Subcutaneous abdominal adipose tissue (tissue), 5 donors: ENCODE measurements around the gene UBL7.
"Not testable (repeated sequence)": the region's sequence is repeated elsewhere in the genome, so short reads cannot be mapped to it uniquely, and the experiment has no call there.

Experiments
- H3K27ac ChIP-seq: one replicate; pipeline ENCODE4 v1.7.0; 2013; ENCODE audit warnings: low read depth, mild to moderate bottlenecking, inconsistent platforms, low read length, moderate library complexity
- H3K27me3 ChIP-seq, 5 donors: one replicate each; pipeline ENCODE4 v1.7.0; 2013; ENCODE audit warnings: low read length in 5 of 5, inconsistent platforms in 1 of 5; ENCODE audit not compliant: control insufficient read depth in 5 of 5, insufficient read depth in 4 of 5
- H3K36me3 ChIP-seq, 5 donors: one replicate each; pipeline ENCODE4 v1.7.0; 2013; ENCODE audit warnings: low read length in 5 of 5; ENCODE audit not compliant: control insufficient read depth in 5 of 5, insufficient read depth in 5 of 5
- H3K4me1 ChIP-seq, 5 donors: one replicate each; pipeline ENCODE4 v1.7.0; 2013; ENCODE audit warnings: low read length in 5 of 5, mild to moderate bottlenecking in 3 of 5, moderate library complexity in 1 of 5; ENCODE audit not compliant: control insufficient read depth in 5 of 5, insufficient read depth in 5 of 5
- H3K4me3 ChIP-seq, 5 donors: one replicate each; pipeline ENCODE4 v1.7.0; 2013; ENCODE audit warnings: low read length in 5 of 5, low read depth in 1 of 5
- H3K9ac ChIP-seq, 5 donors: one replicate each; pipeline ENCODE4 v1.7.0; 2013; ENCODE audit warnings: low read length in 5 of 5, mild to moderate bottlenecking in 4 of 5, moderate library complexity in 3 of 5
- H3K9me3 ChIP-seq, 5 donors: one replicate each; pipeline ENCODE4 v1.7.0; 2013; ENCODE audit warnings: low read length in 5 of 5; ENCODE audit not compliant: control insufficient read depth in 5 of 5
- donor health status: healthy.
- donor health status: healthy.
- donor health status: healthy.
- donor health status: healthy.
- donor health status: healthy.

UBL7 gene

GRCh38 chr15:74496648-74497047 lies 35.7 kb upstream of the UBL7 start:
- H3K9me3 ChIP-seq, result no peaks in the 10 kb centered on the region
- no peaks in the 10 kb centered on the region for H3K36me3 ChIP-seq
- no peaks in the 10 kb centered on the region for H3K4me1 ChIP-seq
- no peak overlapping the region for H3K9ac ChIP-seq
- H3K27me3 ChIP-seq, result no peaks in the 10 kb centered on the region
- no peak overlapping the region for H3K27ac ChIP-seq
- H3K4me3 ChIP-seq, result no peak overlapping the region

GRCh38 chr15:74490339-74490689 lies 29.4 kb upstream of the UBL7 start:
- H3K36me3 ChIP-seq, result no peaks in the 10 kb centered on the region
- H3K27ac ChIP-seq, result no peak overlapping the region
- no peaks in the 10 kb centered on the region for H3K27me3 ChIP-seq
- no peaks in the 10 kb centered on the region for H3K9me3 ChIP-seq
- no peak overlapping the region for H3K4me3 ChIP-seq
- no peaks in the 10 kb centered on the region for H3K4me1 ChIP-seq
- no peak overlapping the region for H3K9ac ChIP-seq

- Histone ChIP-seq H3K27me3 (no peaks in the 10 kb centered on the region), H3K4me1 (no peaks in the 10 kb centered on the region), H3K9ac (no peak overlapping the region), H3K36me3 (no peaks in the 10 kb centered on the region), H3K27ac (no peak overlapping the region), H3K9me3 (no peaks in the 10 kb centered on the region), H3K4me3 (no peak overlapping the region)
Observed at GRCh38 chr15:74489518-74490338, 28.8 kb upstream of the UBL7 start.

GRCh38 chr15:74488776-74489175 lies 27.8 kb upstream of the UBL7 start:
- H3K4me1 ChIP-seq, result no peaks in the 10 kb centered on the region
- no peaks in the 10 kb centered on the region for H3K9me3 ChIP-seq
- no peaks in the 10 kb centered on the region for H3K36me3 ChIP-seq
- H3K4me3 ChIP-seq, result no peak overlapping the region
- no peak overlapping the region for H3K9ac ChIP-seq
- no peaks in the 10 kb centered on the region for H3K27me3 ChIP-seq
- no peak overlapping the region for H3K27ac ChIP-seq

- no peaks in the 10 kb centered on the region for H3K9me3 ChIP-seq
- no peak overlapping the region for H3K9ac ChIP-seq
- H3K4me3 ChIP-seq, result no peak overlapping the region
- H3K4me1 ChIP-seq, result no peaks in the 10 kb centered on the region
- H3K27me3 ChIP-seq, result no peaks in the 10 kb centered on the region
- peaks cover 0 to 8% (median 0%) of the 10 kb centered on the region in 5 donors for H3K36me3 ChIP-seq
- no peak overlapping the region for H3K27ac ChIP-seq
Observed at GRCh38 chr15:74482661-74483060, 21.7 kb upstream of the UBL7 start.

- H3K4me3 ChIP-seq, H3K4me1 ChIP-seq, H3K27me3 ChIP-seq, H3K9me3 ChIP-seq, H3K9ac ChIP-seq, H3K36me3 ChIP-seq, H3K27ac ChIP-seq: not testable (repeated sequence)
Observed at GRCh38 chr15:74480364-74480763, 19.4 kb upstream of the UBL7 start.

- not testable (repeated sequence) for H3K4me1 ChIP-seq, H3K9me3 ChIP-seq, H3K9ac ChIP-seq, H3K27me3 ChIP-seq, H3K27ac ChIP-seq, H3K4me3 ChIP-seq
- peaks cover 0 to 23% (median 3%) of the 10 kb centered on the region in 5 donors for H3K36me3 ChIP-seq
Observed at GRCh38 chr15:74471621-74472020, 10.7 kb upstream of the UBL7 start.

GRCh38 chr15:74470631-74471395 lies 9.9 kb upstream of the UBL7 start:
- Histone ChIP-seq H3K27ac (no peak overlapping the region), H3K9ac (no peak overlapping the region), H3K4me1 (no peaks in the 10 kb centered on the region), H3K27me3 (no peaks in the 10 kb centered on the region), H3K9me3 (no peaks in the 10 kb centered on the region), H3K4me3 (no peak overlapping the region), H3K36me3 (peaks cover 0 to 23% (median 3%) of the 10 kb centered on the region in 5 donors)

GRCh38 chr15:74468341-74469032 lies 7.5 kb upstream of the UBL7 start:
- no peak overlapping the region for H3K9ac ChIP-seq
- H3K36me3 ChIP-seq, result peaks cover 0 to 14% (median 3%) of the 10 kb centered on the region in 5 donors
- H3K4me3 ChIP-seq, result no peak overlapping the region
- no peak overlapping the region for H3K27ac ChIP-seq
- no peaks in the 10 kb centered on the region for H3K27me3 ChIP-seq
- no peaks in the 10 kb centered on the region for H3K9me3 ChIP-seq
- H3K4me1 ChIP-seq, result no peaks in the 10 kb centered on the region

- Histone ChIP-seq H3K27me3 (no peaks in the 10 kb centered on the region), H3K4me3 (no peak overlapping the region), H3K36me3 (peaks cover 0 to 4% (median 0%) of the 10 kb centered on the region in 5 donors)
Observed at GRCh38 chr15:74466570-74466969, 5.6 kb upstream of the UBL7 start.

More at GRCh38 chr15:74466570-74466969, 5.6 kb upstream of the UBL7 start:
- no peaks in the 10 kb centered on the region for H3K9me3 ChIP-seq
- peaks cover 2 to 7% (median 6%) of the 10 kb centered on the region in 5 donors for H3K4me1 ChIP-seq
- no peak overlapping the region for H3K9ac ChIP-seq
- no peak overlapping the region for H3K27ac ChIP-seq
